Fibroblast of pulmonary artery (primary cell): ENCODE measurements around the gene TRIM8.

Experiments used
- DNase-seq: peaks from one replicate; pipeline ENCODE4 v3.0.0-alpha.2; 2010; ENCODE audit warnings: low read depth
- H3K4me3 ChIP-seq: replicated peaks from 2 replicates; pipeline ENCODE4 v1.5.1; 2011; ENCODE audit warnings: low read depth, mild to moderate bottlenecking, control low read depth, low read length, moderate library complexity
- CTCF ChIP-seq: IDR thresholded peaks from 2 replicates; pipeline ENCODE4 v1.5.1; 2011; ENCODE audit warnings: mild to moderate bottlenecking, control low read depth, low read length, inconsistent platforms; ENCODE audit errors: missing control alignments

Gene TRIM8

GRCh38 chr10:102605712-102606111 is 38.6 kb upstream of the TRIM8 start:
- no peak for DNase-seq
- no peak overlapping the region for H3K4me3 ChIP-seq
- no peak for TF ChIP-seq CTCF

- DNase-seq: no peak
- TF ChIP-seq CTCF: no peak
- no peak overlapping the region for H3K4me3 ChIP-seq
Observed at GRCh38 chr10:102608487-102608886, 35.8 kb upstream of the TRIM8 start.

GRCh38 chr10:102610441-102610887 is 33.8 kb upstream of the TRIM8 start:
- no peak overlapping the region for H3K4me3 ChIP-seq
- TF ChIP-seq CTCF: no peak
- DNase-seq: peak; percentile 72

- no peak for DNase-seq
- TF ChIP-seq CTCF: no peak
- H3K4me3 ChIP-seq: no peak overlapping the region
Observed at GRCh38 chr10:102611514-102612087, 32.7 kb upstream of the TRIM8 start.

- no peak for DNase-seq
- no peak overlapping the region for H3K4me3 ChIP-seq
- no peak for TF ChIP-seq CTCF
Observed at GRCh38 chr10:102612964-102613275, 31.4 kb upstream of the TRIM8 start.

- DNase-seq: no peak
- no peak for TF ChIP-seq CTCF
- H3K4me3 ChIP-seq: no peak overlapping the region
Observed at GRCh38 chr10:102613286-102613685, 31.0 kb upstream of the TRIM8 start.

- no peak for TF ChIP-seq CTCF
Observed at GRCh38 chr10:102613785-102614184, 30.5 kb upstream of the TRIM8 start.

More at GRCh38 chr10:102613785-102614184, 30.5 kb upstream of the TRIM8 start:
- H3K4me3 ChIP-seq: no peak overlapping the region
- DNase-seq: no peak
